ENCODE measurements around the gene INPP4B.
A peak's percentile ranks its signal among the peaks of the same experiment; 100 is the strongest.

The INPP4B gene

DNA sequence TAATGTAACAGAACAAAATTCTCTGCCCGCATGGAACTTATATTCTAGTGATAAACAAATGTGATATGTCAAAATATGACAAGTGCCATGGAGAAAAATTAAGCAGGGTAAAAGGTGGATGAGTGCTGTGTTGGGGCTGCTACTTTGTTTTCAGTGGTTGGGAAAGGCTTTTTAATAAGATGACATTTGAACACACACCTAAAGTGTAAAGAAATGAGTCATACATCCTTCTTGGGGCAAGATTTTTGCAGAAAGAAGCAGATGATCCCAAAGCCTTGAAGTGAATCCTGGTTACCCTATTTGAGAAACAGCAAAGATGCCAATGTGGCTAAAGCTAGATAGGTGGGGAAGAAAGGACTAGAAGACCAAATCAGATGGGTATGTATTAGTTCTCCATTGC lies 564.1 kb downstream of the INPP4B start:
- FAIRE-seq: no peak

GRCh38 chr4:142278663-142279062 lies 567.4 kb downstream of the INPP4B start:
- FAIRE-seq: no peak

DNA sequence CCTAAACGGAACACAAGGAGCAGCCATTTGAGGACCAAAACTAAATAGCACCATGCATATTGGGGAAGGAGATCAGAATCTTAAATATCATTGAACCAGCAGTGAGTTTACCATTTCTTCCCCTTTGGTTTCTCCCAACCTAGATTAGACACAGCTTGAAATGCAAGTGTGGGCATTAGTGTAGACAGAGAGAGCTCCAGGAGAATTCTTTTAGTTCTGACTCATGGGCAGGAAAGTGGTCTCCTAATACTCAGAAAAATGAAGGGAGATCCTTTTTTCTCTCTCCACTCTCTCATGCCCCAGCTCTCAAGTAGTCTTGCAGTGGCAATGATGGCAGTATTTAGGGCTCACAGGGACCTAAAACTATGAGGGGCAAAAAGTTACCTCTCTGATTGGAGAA lies 567.9 kb downstream of the INPP4B start:
- FAIRE-seq: no peak

GRCh38 chr4:142274137-142274536 lies 572.0 kb downstream of the INPP4B start:
- FAIRE-seq: peak; percentile 17

DNA sequence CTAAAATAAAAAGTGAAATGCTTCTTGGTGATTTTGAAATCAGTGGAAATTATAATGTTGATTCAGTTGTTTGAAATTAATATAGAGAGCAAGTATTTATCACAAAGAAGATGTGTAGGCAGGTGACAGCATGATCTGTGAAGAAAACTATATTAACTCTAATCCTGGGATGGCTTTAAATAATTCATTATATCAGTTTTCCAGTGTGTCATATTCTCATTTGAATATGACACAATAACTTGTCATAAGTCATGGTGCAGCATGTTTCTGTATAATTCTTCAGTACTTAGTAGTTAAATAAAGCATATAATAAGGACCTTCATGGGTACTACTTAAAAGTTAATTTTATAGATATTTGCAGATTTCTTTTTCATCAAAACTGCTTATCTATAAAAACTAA lies 573.6 kb downstream of the INPP4B start:
- no peak for FAIRE-seq

- FAIRE-seq: no peak
These were observed 574.3 kb downstream of the INPP4B start for GRCh38 chr4:142271832-142272231.

- FAIRE-seq: no peak
These were observed 579.0 kb downstream of the INPP4B start for GRCh38 chr4:142267101-142267500.

- FAIRE-seq: no peak
These were observed 580.2 kb downstream of the INPP4B start for GRCh38 chr4:142265946-142266345.

DNA sequence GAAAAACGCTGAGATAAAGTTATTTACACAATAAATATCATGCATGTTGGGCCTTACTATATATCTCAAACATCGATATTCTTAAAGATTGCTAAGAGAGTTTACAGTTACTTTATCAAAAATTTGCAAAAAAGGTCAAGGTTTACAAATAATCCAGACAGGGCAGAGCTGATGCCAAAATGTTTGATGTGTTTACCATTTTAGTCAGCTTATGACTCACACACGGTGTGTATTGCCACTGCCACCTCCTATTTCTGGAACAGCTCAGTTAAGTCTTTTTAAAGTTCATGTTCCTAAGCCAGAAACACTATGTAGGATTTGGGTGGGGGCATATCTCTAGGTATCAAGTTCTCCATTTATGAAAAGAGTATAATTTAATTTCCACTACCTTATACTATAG lies 580.6 kb downstream of the INPP4B start:
- FAIRE-seq: no peak

- FAIRE-seq: no peak
These were observed 581.1 kb downstream of the INPP4B start for GRCh38 chr4:142264961-142265360.

- no peak for FAIRE-seq
These were observed 583.1 kb downstream of the INPP4B start for GRCh38 chr4:142262956-142263355.

- no peak for FAIRE-seq
These were observed 597.2 kb downstream of the INPP4B start for GRCh38 chr4:142248946-142249345.

DNA sequence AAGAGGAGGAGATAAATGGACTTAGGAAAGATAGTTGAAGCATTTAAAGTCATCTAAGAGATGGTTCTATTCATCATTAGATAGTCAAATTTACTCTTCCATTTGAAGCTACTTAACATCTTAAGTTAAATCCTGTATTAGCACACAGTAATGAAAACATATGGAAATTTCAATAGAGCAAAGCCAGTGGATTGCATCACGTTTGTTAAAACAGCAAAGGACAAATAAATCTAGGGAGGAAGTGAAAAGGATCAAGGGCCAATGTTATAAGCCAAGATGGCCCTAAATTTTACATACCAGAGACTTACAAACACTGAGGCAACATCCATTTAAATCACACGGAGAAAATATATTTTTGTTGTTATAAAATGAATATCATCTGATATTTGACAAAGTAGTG lies 602.8 kb downstream of the INPP4B start:
- FAIRE-seq: no peak

DNA sequence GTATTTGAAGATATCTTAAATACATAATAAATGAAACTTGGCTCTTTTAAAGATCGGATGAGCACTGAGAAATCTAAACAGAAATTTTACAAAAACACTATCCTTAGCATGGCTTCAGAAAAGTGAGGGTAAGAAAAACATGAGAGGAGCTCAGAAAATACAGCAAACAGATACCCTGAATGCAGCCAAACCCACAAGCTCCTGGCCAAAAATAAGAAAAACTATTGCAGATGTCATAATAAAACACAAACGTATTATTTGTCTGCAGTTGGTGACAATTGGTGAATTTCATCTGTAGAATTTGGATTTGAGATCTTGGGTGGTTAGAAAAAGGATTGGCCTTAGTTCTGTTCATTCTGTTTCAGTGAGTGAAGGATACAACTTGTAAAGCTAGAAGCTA lies 603.9 kb downstream of the INPP4B start:
- FAIRE-seq: no peak

- FAIRE-seq: no peak
These were observed 607.5 kb downstream of the INPP4B start for GRCh38 chr4:142238589-142238988.

GRCh38 chr4:142236268-142236667 lies 609.8 kb downstream of the INPP4B start:
- FAIRE-seq: no peak

DNA sequence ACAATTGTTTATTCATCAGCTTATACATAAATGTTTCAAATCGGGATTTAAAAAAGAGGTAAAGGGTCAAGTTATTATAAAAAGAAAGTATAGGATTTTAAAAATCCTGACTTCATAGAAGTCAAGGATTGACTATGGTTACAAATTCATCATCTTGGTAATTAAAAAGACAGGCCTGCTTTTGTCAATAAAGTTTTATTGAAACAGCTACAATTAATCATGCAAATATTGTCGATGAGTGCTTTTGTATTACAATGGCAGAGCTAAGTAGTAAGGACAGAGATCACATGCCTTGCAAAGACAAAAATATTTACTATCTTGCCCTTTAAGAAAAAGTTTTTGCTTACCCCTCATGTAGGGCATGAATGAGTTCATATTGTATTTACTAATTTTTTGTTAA lies 614.3 kb downstream of the INPP4B start:
- FAIRE-seq: no peak

- FAIRE-seq: peak; percentile 37
These were observed 615.1 kb downstream of the INPP4B start for GRCh38 chr4:142230991-142231390.

GRCh38 chr4:142226014-142226413 lies 620.1 kb downstream of the INPP4B start:
- no peak for FAIRE-seq

GRCh38 chr4:142222127-142222526 lies 624.0 kb downstream of the INPP4B start:
- no peak for FAIRE-seq

DNA sequence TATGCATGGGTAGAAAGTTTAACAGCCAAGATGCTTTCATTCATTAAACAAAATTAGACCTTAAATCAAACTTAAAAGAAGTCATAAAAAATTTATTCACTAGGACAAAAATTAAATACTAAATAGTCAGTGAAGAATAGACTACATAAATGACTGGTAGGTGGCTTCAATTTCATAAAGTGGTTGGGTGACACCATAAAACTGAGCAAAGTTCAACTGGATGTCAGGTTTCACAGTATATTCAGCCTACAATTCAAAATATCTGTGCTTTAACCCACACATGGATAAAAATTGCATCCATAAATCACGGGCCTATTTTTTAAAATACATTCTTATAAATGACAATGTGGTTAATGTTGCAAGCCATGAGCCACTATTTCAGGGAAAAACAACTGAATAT lies 627.4 kb downstream of the INPP4B start:
- no peak for FAIRE-seq

- FAIRE-seq: peak; percentile 17
These were observed 634.7 kb downstream of the INPP4B start for GRCh38 chr4:142211444-142211843.

GRCh38 chr4:142203505-142203904 lies 642.6 kb downstream of the INPP4B start:
- FAIRE-seq: no peak

GRCh38 chr4:142202404-142203332 lies 643.4 kb downstream of the INPP4B start:
- no peak for FAIRE-seq

DNA sequence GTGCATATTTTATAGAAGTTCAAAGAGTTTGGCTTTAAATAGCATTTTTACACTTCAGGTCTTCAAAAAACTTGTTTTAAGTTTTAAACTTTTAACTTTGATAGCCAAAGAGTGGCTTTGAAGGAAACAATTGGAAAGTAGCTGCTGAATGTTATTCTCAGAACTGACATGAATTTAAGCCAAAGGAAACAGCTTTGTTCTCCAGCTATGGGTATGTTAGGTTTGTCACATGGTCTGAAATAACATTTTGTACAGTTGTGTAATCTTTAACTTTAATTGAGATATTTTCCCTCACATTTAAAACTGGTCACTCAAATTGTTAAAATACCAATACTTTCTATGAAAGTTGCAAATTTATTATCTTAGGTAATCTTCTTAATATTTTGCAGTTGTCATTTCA lies 645.1 kb downstream of the INPP4B start:
- FAIRE-seq: peak; percentile 34

Measured in G401.6 (cell line).